Measurements from ENCODE around the gene MAPK9. TPM values are rescaled to one million over a fixed set of nuclear protein-coding genes. Genes with fewer than 3 reads are reported as not detected.

Gene MAPK9
- total RNA-seq, 4 donors from 2014 or later = 14.5 to 27.3 (median 20.5) TPM

- Histone ChIP-seq H3K27ac (peak overlapping the region in 3 of 4 donors; percentile 11 to 77 (median 65)), H3K4me1 (peaks cover 0 to 54% (median 23%) of the 10 kb centered on the region in 3 donors), H3K9me3 (no peaks in the 10 kb centered on the region), H3K36me3 (peaks cover 0 to 15% (median 0%) of the 10 kb centered on the region in 3 donors), H3K4me3 (no peak overlapping the region), H3K27me3 (peaks cover 0 to 3% (median 0%) of the 10 kb centered on the region in 4 donors)
- 45 to 52% methylated on average over 13 to 15 of the region's 16 CpGs for WGBS, 2 donors
- TF ChIP-seq POLR2A (IDR thresholded peaks at IDR 0.05) = no peak
- TF ChIP-seq, protein P1, sequence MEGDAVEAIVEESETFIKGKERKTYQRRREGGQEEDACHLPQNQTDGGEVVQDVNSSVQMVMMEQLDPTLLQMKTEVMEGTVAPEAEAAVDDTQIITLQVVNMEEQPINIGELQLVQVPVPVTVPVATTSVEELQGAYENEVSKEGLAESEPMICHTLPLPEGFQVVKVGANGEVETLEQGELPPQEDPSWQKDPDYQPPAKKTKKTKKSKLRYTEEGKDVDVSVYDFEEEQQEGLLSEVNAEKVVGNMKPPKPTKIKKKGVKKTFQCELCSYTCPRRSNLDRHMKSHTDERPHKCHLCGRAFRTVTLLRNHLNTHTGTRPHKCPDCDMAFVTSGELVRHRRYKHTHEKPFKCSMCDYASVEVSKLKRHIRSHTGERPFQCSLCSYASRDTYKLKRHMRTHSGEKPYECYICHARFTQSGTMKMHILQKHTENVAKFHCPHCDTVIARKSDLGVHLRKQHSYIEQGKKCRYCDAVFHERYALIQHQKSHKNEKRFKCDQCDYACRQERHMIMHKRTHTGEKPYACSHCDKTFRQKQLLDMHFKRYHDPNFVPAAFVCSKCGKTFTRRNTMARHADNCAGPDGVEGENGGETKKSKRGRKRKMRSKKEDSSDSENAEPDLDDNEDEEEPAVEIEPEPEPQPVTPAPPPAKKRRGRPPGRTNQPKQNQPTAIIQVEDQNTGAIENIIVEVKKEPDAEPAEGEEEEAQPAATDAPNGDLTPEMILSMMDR (IDR thresholded peaks at IDR 0.05) = no peak
- DNase-seq = no peak
- intact Hi-C loops (cut with DNase I) = no loop called here
Observed at GRCh38 chr5:180330810-180331646, 39.1 kb upstream of the MAPK9 start.

- no peaks in the 10 kb centered on the region for H3K9me3 ChIP-seq
- 69 to 72% methylated on average over 5 of the region's 5 CpGs for WGBS, 2 donors
- no peak for DNase-seq
- TF ChIP-seq POLR2A (IDR thresholded peaks at IDR 0.05) = no peak
- TF ChIP-seq, protein P1 (IDR thresholded peaks at IDR 0.05) = no peak
- H3K4me1 ChIP-seq = peaks cover 0 to 54% (median 23%) of the 10 kb centered on the region in 3 donors
- peak overlapping the region in 2 of 4 donors; percentile 9 to 57 for H3K27ac ChIP-seq
- H3K27me3 ChIP-seq = peaks cover 0 to 2% (median 0%) of the 10 kb centered on the region in 4 donors
- H3K4me3 ChIP-seq = no peak overlapping the region
- intact Hi-C loops (cut with DNase I) = no loop called here
- peaks cover 0 to 8% (median 0%) of the 10 kb centered on the region in 3 donors for H3K36me3 ChIP-seq
Observed at GRCh38 chr5:180330270-180330648, 38.4 kb upstream of the MAPK9 start.

GRCh38 chr5:180329606-180330269 is 37.9 kb upstream of the MAPK9 start:
- 83 to 88% methylated on average over 4 to 8 of the region's 8 CpGs for WGBS, 2 donors
- H3K4me3 ChIP-seq = no peak overlapping the region
- peak overlapping the region in 2 of 4 donors; percentile 9 to 57 for H3K27ac ChIP-seq
- H3K36me3 ChIP-seq = peaks cover 0 to 2% (median 0%) of the 10 kb centered on the region in 3 donors
- TF ChIP-seq POLR2A (IDR thresholded peaks at IDR 0.05) = no peak
- TF ChIP-seq, protein P1 (IDR thresholded peaks at IDR 0.05) = no peak
- DNase-seq = no peak
- peaks cover 0 to 54% (median 23%) of the 10 kb centered on the region in 3 donors for H3K4me1 ChIP-seq
- intact Hi-C loops (cut with DNase I) = loop anchor here (10.0 kb wide), 2 partner anchors 135 to 205 kb away; no protein-coding TSS in a partner anchor
- no peaks in the 10 kb centered on the region for H3K27me3 ChIP-seq
- H3K9me3 ChIP-seq = no peaks in the 10 kb centered on the region

GRCh38 chr5:180329138-180329435 is 37.2 kb upstream of the MAPK9 start:
- TF ChIP-seq, protein P1 (IDR thresholded peaks at IDR 0.05) = no peak
- TF ChIP-seq POLR2A (IDR thresholded peaks at IDR 0.05) = no peak
- H3K9me3 ChIP-seq = no peaks in the 10 kb centered on the region
- intact Hi-C loops (cut with DNase I) = loop anchor here (10.0 kb wide), 2 partner anchors 136 to 204 kb away; no protein-coding TSS in a partner anchor
- no peak overlapping the region for H3K4me3 ChIP-seq
- WGBS, 2 donors = 80 to 94% methylated on average over 7 of the region's 7 CpGs
- no peak for DNase-seq
- H3K36me3 ChIP-seq = no peaks in the 10 kb centered on the region
- no peaks in the 10 kb centered on the region for H3K27me3 ChIP-seq
- no peak overlapping the region for H3K27ac ChIP-seq
- peaks cover 0 to 52% (median 23%) of the 10 kb centered on the region in 3 donors for H3K4me1 ChIP-seq
